ENCODE measurements around the gene HMGCL.
"Not testable (repeated sequence)": the region's sequence is repeated elsewhere in the genome, so short reads cannot be mapped to it uniquely, and the experiment has no call there.

The HMGCL gene

GRCh38 chr1:23826590-23826989 is 1.4 kb upstream of the HMGCL start:
- not testable (repeated sequence) for DNase-seq (ENCODE audit: low read depth)

GRCh38 chr1:23825762-23826522 is 713 bp upstream of the HMGCL start:
- no peak for DNase-seq (ENCODE audit: low read depth)

GRCh38 chr1:23824711-23825075 is 536 bp downstream of the HMGCL start:
- no peak for DNase-seq (ENCODE audit: low read depth)

GRCh38 chr1:23823767-23824166 is 1.5 kb downstream of the HMGCL start:
- DNase-seq (ENCODE audit: low read depth), result no peak

GRCh38 chr1:23817633-23818032 is 7.6 kb downstream of the HMGCL start:
- no peak for DNase-seq (ENCODE audit: low read depth)

- DNase-seq (ENCODE audit: low read depth), result no peak
Measured at GRCh38 chr1:23816906-23817305, 8.3 kb downstream of the HMGCL start.

- DNase-seq (ENCODE audit: low read depth), result no peak
Measured at GRCh38 chr1:23816361-23816760, 8.9 kb downstream of the HMGCL start.

- no peak for DNase-seq (ENCODE audit: low read depth)
Measured at GRCh38 chr1:23814016-23814415, 11.2 kb downstream of the HMGCL start.

GRCh38 chr1:23810818-23811540 is 14.2 kb downstream of the HMGCL start:
- DNase-seq (ENCODE audit: low read depth), result no peak

GRCh38 chr1:23809751-23810171 is 15.5 kb downstream of the HMGCL start:
- peak; percentile 62 for DNase-seq (ENCODE audit: low read depth)

GRCh38 chr1:23807453-23807852 is 17.8 kb downstream of the HMGCL start:
- DNase-seq (ENCODE audit: low read depth), result no peak

GRCh38 chr1:23806280-23806679 is 18.9 kb downstream of the HMGCL start:
- no peak for DNase-seq (ENCODE audit: low read depth)

- DNase-seq (ENCODE audit: low read depth), result no peak
Measured at GRCh38 chr1:23805025-23805424, 20.2 kb downstream of the HMGCL start.

- no peak for DNase-seq (ENCODE audit: low read depth)
Measured at GRCh38 chr1:23804183-23804835, 20.9 kb downstream of the HMGCL start.

GRCh38 chr1:23803674-23804073 is 21.6 kb downstream of the HMGCL start:
- DNase-seq (ENCODE audit: low read depth), result no peak

GRCh38 chr1:23802809-23803342 is 22.4 kb downstream of the HMGCL start:
- not testable (repeated sequence) for DNase-seq (ENCODE audit: low read depth)

GRCh38 chr1:23801876-23802275 is 23.4 kb downstream of the HMGCL start:
- DNase-seq (ENCODE audit: low read depth), result no peak

GRCh38 chr1:23801338-23801748 is 23.9 kb downstream of the HMGCL start:
- DNase-seq (ENCODE audit: low read depth), result no peak

GRCh38 chr1:23800400-23801337 is 24.6 kb downstream of the HMGCL start, which contains the start of gene GALE:
Gene GALE (minus strand): TSS chr1:23800754. CDS start chr1:23799007, 1,747 bp downstream.
- DNase-seq (ENCODE audit: low read depth), result peak; percentile 98

GRCh38 chr1:23799570-23800399 is 25.4 kb downstream of the HMGCL start:
- no peak for DNase-seq (ENCODE audit: low read depth)

- no peak for DNase-seq (ENCODE audit: low read depth)
Measured at GRCh38 chr1:23799255-23799569, 26.0 kb downstream of the HMGCL start.
